Measurements from ENCODE around the gene PRAF2.

DNA sequence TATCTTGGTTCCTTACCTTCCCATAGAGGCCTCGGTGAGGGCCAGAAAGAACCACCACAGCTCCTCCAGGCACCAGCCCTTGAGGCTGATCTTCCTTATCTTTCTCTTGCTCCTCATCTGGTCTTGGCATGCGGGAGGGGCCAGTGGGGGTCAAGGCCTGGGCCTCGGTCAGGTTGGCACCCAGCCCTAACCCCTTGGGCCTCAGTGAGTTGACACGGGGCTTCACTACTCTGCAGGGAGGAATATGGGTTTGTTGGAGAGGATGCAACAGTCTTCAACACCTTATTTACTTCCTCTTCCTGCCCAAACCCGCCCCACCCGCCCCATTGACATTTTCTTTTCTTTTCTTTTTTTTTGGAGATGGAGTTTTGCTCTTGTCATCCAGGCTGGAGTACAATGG lies 43.8 kb upstream of the PRAF2 start:
- TF ChIP-seq, protein P1, sequence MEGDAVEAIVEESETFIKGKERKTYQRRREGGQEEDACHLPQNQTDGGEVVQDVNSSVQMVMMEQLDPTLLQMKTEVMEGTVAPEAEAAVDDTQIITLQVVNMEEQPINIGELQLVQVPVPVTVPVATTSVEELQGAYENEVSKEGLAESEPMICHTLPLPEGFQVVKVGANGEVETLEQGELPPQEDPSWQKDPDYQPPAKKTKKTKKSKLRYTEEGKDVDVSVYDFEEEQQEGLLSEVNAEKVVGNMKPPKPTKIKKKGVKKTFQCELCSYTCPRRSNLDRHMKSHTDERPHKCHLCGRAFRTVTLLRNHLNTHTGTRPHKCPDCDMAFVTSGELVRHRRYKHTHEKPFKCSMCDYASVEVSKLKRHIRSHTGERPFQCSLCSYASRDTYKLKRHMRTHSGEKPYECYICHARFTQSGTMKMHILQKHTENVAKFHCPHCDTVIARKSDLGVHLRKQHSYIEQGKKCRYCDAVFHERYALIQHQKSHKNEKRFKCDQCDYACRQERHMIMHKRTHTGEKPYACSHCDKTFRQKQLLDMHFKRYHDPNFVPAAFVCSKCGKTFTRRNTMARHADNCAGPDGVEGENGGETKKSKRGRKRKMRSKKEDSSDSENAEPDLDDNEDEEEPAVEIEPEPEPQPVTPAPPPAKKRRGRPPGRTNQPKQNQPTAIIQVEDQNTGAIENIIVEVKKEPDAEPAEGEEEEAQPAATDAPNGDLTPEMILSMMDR (IDR thresholded peaks at IDR 0.05) = no peak
- TF ChIP-seq POLR2A (IDR thresholded peaks at IDR 0.05) = no peak
- no peak for TF ChIP-seq POLR2AphosphoS5 (IDR thresholded peaks at IDR 0.05)
